Suprapubic skin (tissue), 4 donors: ENCODE results near the gene PRAMEF18. TPM values are rescaled to one million over a fixed set of nuclear protein-coding genes. Genes with fewer than 3 reads are reported as not detected.
"Not testable (repeated sequence)": the region's sequence is repeated elsewhere in the genome, so short reads cannot be mapped to it uniquely, and the experiment has no call there.

Source experiments
- DNase-seq, 2 donors: peaks; one replicate each; pipeline ENCODE4 v3.0.0-alpha.2; 2019; ENCODE audit warnings: low spot score in 2 of 2
- H3K27ac ChIP-seq: fragments of 200-600 bp; sonication (generic); one replicate; pipeline ENCODE4 v1.5.1; 2019
- H3K27me3 ChIP-seq: fragments of 200-600 bp; sonication (generic); one replicate; pipeline ENCODE4 v1.5.1; 2019
- H3K36me3 ChIP-seq: fragments of 200-600 bp; sonication (generic); one replicate; pipeline ENCODE4 v1.5.1; 2019
- H3K4me1 ChIP-seq: fragments of 200-600 bp; sonication (generic); one replicate; pipeline ENCODE4 v1.5.1; 2019
- H3K4me3 ChIP-seq: fragments of 200-600 bp; sonication (generic); one replicate; pipeline ENCODE4 v1.5.1; 2019; ENCODE audit warnings: mild to moderate bottlenecking
- H3K9me3 ChIP-seq: fragments of 200-600 bp; sonication (generic); one replicate; pipeline ENCODE4 v1.5.1; 2019
- WGBS: methylation state at CpG from one replicate; pipeline ENCODE4 v1.1.5; 2018; 5-methylcytosine and 5-hydroxymethylcytosine counted together
- total RNA-seq, 4 donors: library from RNA; depleted of rRNA; stranded (reverse); fragments of >200 nt; gene quantifications; one replicate each; pipeline ENCODE4 v1.1.0, GENCODE V29; 2016

Gene PRAMEF18
- not detected for total RNA-seq

- DNase-seq, result peak in 1 of 2 donors; percentile 36
- H3K4me1 ChIP-seq, H3K27me3 ChIP-seq, H3K4me3 ChIP-seq, H3K36me3 ChIP-seq, H3K27ac ChIP-seq, H3K9me3 ChIP-seq: not testable (repeated sequence)
- WGBS, result 79% methylated on average over 8 of the region's 9 CpGs
Observed at GRCh38 chr1:13225675-13226204, at the start of gene PRAMEF18. TSS of gene PRAMEF18 (minus strand) at chr1:13226154. CDS start at chr1:13226106, 48 bp downstream.

GRCh38 chr1:13265124-13265523 lies 39.2 kb upstream of the PRAMEF18 start:
- not testable (repeated sequence) for DNase-seq, H3K27ac ChIP-seq, H3K9me3 ChIP-seq, H3K4me1 ChIP-seq, H3K27me3 ChIP-seq, H3K4me3 ChIP-seq, H3K36me3 ChIP-seq
- no CpG with 5 or more reads among the region's 3 CpGs for WGBS

GRCh38 chr1:13253898-13254297 lies 27.9 kb upstream of the PRAMEF18 start, which contains the start of gene PRAMEF5:
TSS of gene PRAMEF5 (plus strand) at chr1:13254198. CDS start at chr1:13259269, 5,071 bp downstream.
- H3K27ac ChIP-seq, H3K9me3 ChIP-seq, H3K36me3 ChIP-seq, H3K4me3 ChIP-seq, H3K27me3 ChIP-seq, DNase-seq, H3K4me1 ChIP-seq: not testable (repeated sequence)
- WGBS, result no CpG with 5 or more reads among the region's 5 CpGs

- H3K4me1 ChIP-seq, H3K9me3 ChIP-seq, DNase-seq, H3K4me3 ChIP-seq, H3K27ac ChIP-seq, H3K27me3 ChIP-seq, H3K36me3 ChIP-seq: not testable (repeated sequence)
- WGBS, result 86% methylated on average over 7 of the region's 7 CpGs
Observed at GRCh38 chr1:13247122-13247521, 21.2 kb upstream of the PRAMEF18 start.

GRCh38 chr1:13246554-13246871 lies 20.6 kb upstream of the PRAMEF18 start:
- not testable (repeated sequence) for H3K4me1 ChIP-seq, H3K36me3 ChIP-seq, DNase-seq, H3K9me3 ChIP-seq, H3K4me3 ChIP-seq, H3K27me3 ChIP-seq, H3K27ac ChIP-seq
- WGBS, result 88% methylated on average over 2 of the region's 2 CpGs

DNA sequence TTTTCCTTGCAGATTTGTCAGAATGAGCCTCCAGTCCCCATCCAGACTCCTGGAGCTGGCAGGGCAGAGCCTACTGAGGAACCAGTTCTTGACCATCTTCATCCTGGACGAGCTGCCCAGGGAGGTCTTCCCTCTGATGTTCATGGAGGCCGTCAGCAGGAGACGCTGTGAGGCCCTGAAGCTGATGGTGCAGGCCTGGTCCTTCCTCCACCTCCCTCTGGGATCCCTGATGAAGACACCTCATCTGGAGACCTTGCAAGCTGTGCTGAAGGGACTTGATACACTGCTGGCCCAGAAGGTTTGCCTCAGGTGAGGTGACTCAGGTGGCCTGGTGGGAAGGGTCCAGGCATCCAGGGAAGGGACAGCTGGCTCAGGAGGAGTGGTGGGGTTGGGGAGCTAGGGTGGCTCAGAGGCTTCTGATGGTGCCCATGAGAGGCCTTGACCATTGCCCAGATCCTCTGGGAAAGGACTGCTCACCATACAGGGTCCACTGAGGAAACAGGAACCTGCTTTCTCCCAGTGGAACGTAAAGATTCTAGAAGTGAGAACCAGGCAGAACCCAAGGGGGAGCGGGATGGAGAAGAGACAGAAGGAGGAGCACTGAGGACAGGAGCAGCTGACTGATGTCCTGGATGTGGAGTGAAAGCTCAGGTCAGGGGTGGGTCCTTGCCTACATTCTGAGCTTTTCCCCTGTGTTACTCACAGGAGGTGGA lies 20.0 kb upstream of the PRAMEF18 start:
- H3K4me1 ChIP-seq, H3K27ac ChIP-seq, H3K4me3 ChIP-seq, H3K9me3 ChIP-seq, H3K36me3 ChIP-seq, H3K27me3 ChIP-seq: not testable (repeated sequence)
- 87% methylated on average over 5 of the region's 5 CpGs for WGBS
- peak in 1 of 2 donors; percentile 48 for DNase-seq

GRCh38 chr1:13243536-13244263 lies 17.7 kb upstream of the PRAMEF18 start:
- H3K36me3 ChIP-seq, H3K4me1 ChIP-seq, H3K27me3 ChIP-seq, H3K4me3 ChIP-seq, H3K27ac ChIP-seq, DNase-seq, H3K9me3 ChIP-seq: not testable (repeated sequence)
- 87% methylated on average over 9 of the region's 9 CpGs for WGBS

- not testable (repeated sequence) for H3K36me3 ChIP-seq, H3K4me1 ChIP-seq, H3K27ac ChIP-seq, H3K9me3 ChIP-seq, H3K27me3 ChIP-seq, DNase-seq, H3K4me3 ChIP-seq
- WGBS, result 90% methylated on average over 4 of the region's 4 CpGs
Observed at GRCh38 chr1:13239633-13240032, 13.7 kb upstream of the PRAMEF18 start.

- 68% methylated on average over 4 of the region's 4 CpGs for WGBS
- not testable (repeated sequence) for H3K9me3 ChIP-seq, H3K27me3 ChIP-seq, H3K4me1 ChIP-seq, DNase-seq, H3K36me3 ChIP-seq, H3K27ac ChIP-seq, H3K4me3 ChIP-seq
Observed at GRCh38 chr1:13237572-13237971, 11.6 kb upstream of the PRAMEF18 start.

GRCh38 chr1:13234057-13234456 lies 8.1 kb upstream of the PRAMEF18 start:
- H3K9me3 ChIP-seq, H3K36me3 ChIP-seq, H3K4me3 ChIP-seq, H3K27me3 ChIP-seq, H3K27ac ChIP-seq, H3K4me1 ChIP-seq: not testable (repeated sequence)
- WGBS, result 76% methylated on average over 1 of the region's 1 CpG
- DNase-seq, result peak in 1 of 2 donors; percentile 18

GRCh38 chr1:13232056-13232455 lies 6.1 kb upstream of the PRAMEF18 start:
- not testable (repeated sequence) for H3K36me3 ChIP-seq, H3K4me3 ChIP-seq, H3K27ac ChIP-seq, H3K9me3 ChIP-seq, H3K27me3 ChIP-seq, DNase-seq, H3K4me1 ChIP-seq
- WGBS, result 71% methylated on average over 2 of the region's 2 CpGs

DNA sequence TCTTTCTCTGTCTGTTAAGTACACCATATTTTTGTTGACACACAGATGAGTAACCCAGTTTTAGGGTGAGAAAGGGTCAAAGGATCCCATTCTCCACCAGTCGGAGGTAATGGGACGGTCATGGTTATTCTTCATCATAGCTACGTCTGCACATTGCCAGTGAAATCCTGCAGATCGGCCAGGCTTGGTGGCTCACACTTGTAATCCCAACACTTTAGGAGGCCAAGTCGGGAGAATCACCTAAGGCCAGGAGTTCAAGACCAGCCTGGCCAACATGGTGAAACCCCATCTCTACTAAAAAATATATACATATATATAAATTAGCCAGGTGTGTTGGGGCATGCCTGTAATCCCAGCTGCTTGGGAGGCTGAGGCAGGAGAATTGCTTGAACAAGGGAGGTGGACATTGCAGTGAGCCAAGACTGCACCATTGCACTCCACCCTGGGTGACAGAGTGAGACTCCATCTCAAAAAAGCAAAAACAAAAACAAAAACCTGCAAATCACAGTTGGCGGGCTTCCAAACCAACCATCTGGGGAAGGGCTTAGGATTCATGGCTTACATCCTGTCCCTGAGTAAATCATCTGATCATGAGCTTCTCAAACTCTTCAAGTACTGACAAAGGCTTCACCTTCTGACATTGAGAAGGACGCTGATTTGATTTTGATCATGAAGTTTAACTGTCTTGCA lies 5.3 kb upstream of the PRAMEF18 start:
- not testable (repeated sequence) for H3K27ac ChIP-seq

DNA sequence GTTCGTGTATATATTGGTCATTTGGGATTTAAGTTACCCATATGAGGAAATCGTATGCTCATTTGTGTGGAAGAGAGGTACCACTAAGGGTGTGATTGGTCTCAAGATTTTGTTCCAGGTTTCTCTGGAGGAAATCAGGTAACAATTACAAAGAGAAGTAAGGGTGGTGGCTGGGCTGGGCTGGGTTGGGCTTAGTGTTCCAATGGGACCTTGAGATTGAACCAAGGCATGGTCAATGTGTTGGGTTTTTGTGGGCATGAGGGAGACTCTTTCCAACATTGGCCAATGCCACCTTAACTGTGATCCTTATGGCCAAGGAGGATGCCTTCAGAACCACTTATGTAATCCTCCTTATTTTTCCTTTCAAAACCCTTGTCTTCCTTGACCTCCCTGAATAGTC lies 4.6 kb upstream of the PRAMEF18 start:
- not testable (repeated sequence) for H3K4me1 ChIP-seq, H3K9me3 ChIP-seq, H3K36me3 ChIP-seq, H3K27me3 ChIP-seq, H3K27ac ChIP-seq, H3K4me3 ChIP-seq
- WGBS, result 70% methylated on average over 2 of the region's 2 CpGs
- peak in 1 of 2 donors; percentile 45 for DNase-seq

More for the DNA sequence above, 5.3 kb upstream of the PRAMEF18 start:
- H3K36me3 ChIP-seq, H3K27me3 ChIP-seq, H3K4me1 ChIP-seq, H3K4me3 ChIP-seq, H3K9me3 ChIP-seq: not testable (repeated sequence)
- 78% methylated on average over 7 of the region's 7 CpGs for WGBS
- DNase-seq, result peak in 1 of 2 donors; percentile 27

DNA sequence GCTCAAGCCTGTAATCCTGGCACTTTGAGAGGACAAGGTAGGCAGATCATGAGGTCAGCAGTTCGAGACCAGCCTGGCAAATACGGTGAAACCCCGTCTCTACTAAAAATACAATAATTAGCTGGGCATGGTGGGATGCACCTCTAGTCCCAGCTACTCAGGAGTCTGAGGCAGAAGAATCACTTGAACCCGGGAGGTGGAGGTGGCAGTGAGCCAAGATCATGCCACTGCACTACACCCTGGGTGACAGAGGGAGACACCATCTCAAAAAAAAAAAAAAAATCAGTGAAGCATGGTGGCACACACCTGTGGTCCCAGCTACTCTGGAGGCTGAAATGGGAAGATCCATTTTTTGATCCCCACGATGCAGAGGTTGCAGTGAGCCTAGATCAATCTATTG lies 4.1 kb upstream of the PRAMEF18 start:
- WGBS, result 74% methylated on average over 5 of the region's 5 CpGs
- not testable (repeated sequence) for H3K36me3 ChIP-seq, H3K27me3 ChIP-seq, H3K4me1 ChIP-seq, H3K9me3 ChIP-seq, H3K4me3 ChIP-seq, H3K27ac ChIP-seq
- peak in 1 of 2 donors; percentile 39 for DNase-seq
